ENCODE results near the gene RERE.

Gene RERE

DNA sequence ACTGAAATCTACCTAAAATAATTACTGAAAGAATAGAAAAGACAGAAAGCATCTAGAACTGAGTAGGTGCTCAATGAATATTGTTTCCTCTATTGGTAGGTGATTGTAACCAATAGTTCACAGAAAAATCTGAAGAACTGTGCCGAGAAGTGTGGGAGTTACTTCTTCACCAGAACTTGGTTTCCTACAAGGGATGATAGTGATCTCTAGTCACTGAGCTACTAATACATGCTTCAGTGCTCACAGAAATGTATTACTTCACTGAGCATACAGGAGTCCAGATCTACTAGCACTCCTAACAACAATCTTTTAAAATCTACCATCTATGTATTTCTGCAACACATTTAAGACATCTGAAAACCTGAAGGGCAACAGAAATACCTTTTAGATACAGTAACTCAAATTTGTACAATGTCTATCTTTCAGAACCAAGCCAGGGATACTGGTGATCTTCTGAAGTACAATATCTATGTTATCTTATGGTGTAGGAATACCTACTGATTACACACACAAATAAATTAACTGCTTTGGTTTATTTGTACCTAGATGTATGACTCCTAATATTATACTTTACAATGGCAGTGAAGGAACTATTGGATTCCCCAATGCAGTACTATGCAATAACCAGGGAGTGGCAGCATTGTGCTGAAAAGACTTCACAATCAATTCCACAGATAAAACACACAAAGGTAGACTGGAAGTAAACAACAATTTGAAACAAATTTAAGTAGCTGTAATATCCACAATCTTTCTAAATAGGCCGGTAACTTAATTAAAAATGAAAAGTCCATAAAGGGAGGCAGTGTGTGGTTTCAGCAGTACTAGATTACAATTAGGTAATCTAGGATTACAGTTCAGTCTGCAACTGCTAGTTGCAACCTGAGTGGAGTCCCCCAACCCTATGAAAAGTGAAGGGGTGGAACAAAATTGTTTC is 256.6 kb downstream of the RERE start:
- Histone ChIP-seq H3K4me3 (ENCODE audit: low read length in 2 of 2) (no peak overlapping the region), H4K91ac (ENCODE audit: low read depth, low read length, poor library complexity) (no peak overlapping the region), H3K79me1 (ENCODE audit: low read depth, low read length) (no peaks in the 10 kb centered on the region), H3K14ac (ENCODE audit: low read length) (no peak overlapping the region), H4K8ac (ENCODE audit: low read depth, low read length) (no peak overlapping the region), H3K9me3 (replicated peaks in 1 of 2; ENCODE audit: control insufficient read depth in 2 of 2, insufficient read depth in 1 of 2, low read depth in 1 of 2, low read length in 2 of 2) (no peaks in the 10 kb centered on the region), H3K23ac (ENCODE audit: low read depth, low read length, poor library complexity) (no peak overlapping the region), H3K4ac (ENCODE audit: low read length) (no peak overlapping the region), H2BK120ac (ENCODE audit: low read depth, low read length) (no peak overlapping the region), H3K27ac (replicated peaks; ENCODE audit: low read length) (no peak overlapping the region), H3K4me1 (ENCODE audit: control insufficient read depth in 2 of 2, insufficient read depth in 1 of 2, low read depth in 1 of 2, low read length in 2 of 2) (peaks cover 0 to 2% of the 10 kb centered on the region in 2 donors), H3K4me2 (ENCODE audit: insufficient read depth, low read length, poor library complexity, severe bottlenecking) (no peak overlapping the region), H2AFZ (ENCODE audit: low read length) (no peak overlapping the region), H2BK5ac (ENCODE audit: low read length) (no peak overlapping the region), H2BK12ac (ENCODE audit: low read length) (no peak overlapping the region), H3K9ac (ENCODE audit: low read depth, low read length, poor library complexity) (no peak overlapping the region), H2BK15ac (ENCODE audit: low read length) (no peak overlapping the region), H3K18ac (ENCODE audit: low read length) (no peak overlapping the region), H2AK5ac (ENCODE audit: low read depth, low read length) (no peak overlapping the region), H3K27me3 (ENCODE audit: control insufficient read depth in 3 of 3, insufficient read depth in 3 of 3, low read depth in 1 of 3, low read length in 3 of 3) (no peaks in the 10 kb centered on the region), H3K36me3 (replicated peaks in 1 of 2; ENCODE audit: control insufficient read depth in 2 of 2, insufficient read depth in 2 of 2, low read length in 2 of 2) (peaks cover 5 to 18% of the 10 kb centered on the region in 2 donors)
- no CpG with 5 or more reads among the region's 2 CpGs for WGBS, 2 donors (ENCODE audit: extremely low coverage in 2 of 2, insufficient read length in 2 of 2, insufficient replicate concordance in 1 of 2)
- peak; percentile 38 for DNase-seq (ENCODE audit: low spot score)

DNA sequence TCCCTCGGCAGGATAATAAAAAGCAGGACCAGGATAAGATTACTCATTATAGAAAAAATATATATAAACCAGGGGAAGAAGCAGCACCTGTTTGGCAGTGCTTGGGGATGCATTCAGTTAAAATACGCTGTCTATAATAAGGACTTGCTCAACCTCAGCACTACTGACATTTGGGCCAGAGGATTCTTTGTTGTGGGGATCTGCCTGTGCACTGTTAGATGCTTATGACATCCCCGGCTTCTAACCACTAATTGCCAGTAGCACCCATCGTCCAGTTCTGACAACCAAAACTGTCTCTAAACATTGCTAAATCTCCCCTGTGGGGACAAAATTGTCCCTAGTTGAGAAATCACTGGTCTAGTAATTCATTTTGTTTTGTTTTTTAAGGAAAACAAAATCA is 257.4 kb downstream of the RERE start:
- H3K9ac ChIP-seq (ENCODE audit: low read depth, low read length, poor library complexity), result no peak overlapping the region
- no peak overlapping the region for H2BK120ac ChIP-seq (ENCODE audit: low read depth, low read length)
- no peak overlapping the region for H2AFZ ChIP-seq (ENCODE audit: low read length)
- no peak overlapping the region for H2BK15ac ChIP-seq (ENCODE audit: low read length)
- no CpG with 5 or more reads among the region's 4 CpGs for WGBS, 2 donors (ENCODE audit: extremely low coverage in 2 of 2, insufficient read length in 2 of 2, insufficient replicate concordance in 1 of 2)
- H3K4me3 ChIP-seq (ENCODE audit: low read length in 2 of 2), result no peak overlapping the region
- H3K23ac ChIP-seq (ENCODE audit: low read depth, low read length, poor library complexity), result no peak overlapping the region
- H3K14ac ChIP-seq (ENCODE audit: low read length), result no peak overlapping the region
- H3K4me2 ChIP-seq (ENCODE audit: insufficient read depth, low read length, poor library complexity, severe bottlenecking), result no peak overlapping the region
- no peaks in the 10 kb centered on the region for H3K9me3 ChIP-seq (replicated peaks in 1 of 2; ENCODE audit: control insufficient read depth in 2 of 2, insufficient read depth in 1 of 2, low read depth in 1 of 2, low read length in 2 of 2)
- H4K8ac ChIP-seq (ENCODE audit: low read depth, low read length), result no peak overlapping the region
- H4K91ac ChIP-seq (ENCODE audit: low read depth, low read length, poor library complexity), result no peak overlapping the region
- no peak overlapping the region for H2BK5ac ChIP-seq (ENCODE audit: low read length)
- H2AK5ac ChIP-seq (ENCODE audit: low read depth, low read length), result no peak overlapping the region
- H2BK12ac ChIP-seq (ENCODE audit: low read length), result no peak overlapping the region
- no peak overlapping the region for H3K27ac ChIP-seq (replicated peaks; ENCODE audit: low read length)
- H3K79me1 ChIP-seq (ENCODE audit: low read depth, low read length), result no peaks in the 10 kb centered on the region
- peaks cover 5 to 27% of the 10 kb centered on the region in 2 donors for H3K36me3 ChIP-seq (replicated peaks in 1 of 2; ENCODE audit: control insufficient read depth in 2 of 2, insufficient read depth in 2 of 2, low read length in 2 of 2)
- peaks cover 0 to 2% of the 10 kb centered on the region in 2 donors for H3K4me1 ChIP-seq (ENCODE audit: control insufficient read depth in 2 of 2, insufficient read depth in 1 of 2, low read depth in 1 of 2, low read length in 2 of 2)
- H3K4ac ChIP-seq (ENCODE audit: low read length), result no peak overlapping the region
- DNase-seq (ENCODE audit: low spot score), result no peak
- H3K18ac ChIP-seq (ENCODE audit: low read length), result no peak overlapping the region
- H3K27me3 ChIP-seq (ENCODE audit: control insufficient read depth in 3 of 3, insufficient read depth in 3 of 3, low read depth in 1 of 3, low read length in 3 of 3), result no peaks in the 10 kb centered on the region

DNA sequence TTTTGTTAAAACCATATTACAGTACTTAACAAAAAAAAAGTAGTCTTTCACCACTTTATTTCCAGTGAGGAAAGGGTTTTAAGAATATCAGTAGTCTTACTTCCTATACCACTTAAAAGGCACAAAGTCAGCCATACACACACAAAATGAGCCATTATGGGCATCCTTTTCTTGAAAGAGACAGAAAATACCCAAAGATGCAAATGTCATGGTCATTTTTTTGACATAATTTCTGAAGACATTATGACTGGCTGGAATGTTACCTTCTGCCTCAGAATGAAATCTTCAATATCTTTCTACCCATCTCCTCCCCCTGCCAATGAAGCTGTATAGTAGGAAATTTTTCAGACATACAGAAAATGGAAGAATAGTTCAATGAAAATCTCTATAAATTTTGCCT is 261.9 kb downstream of the RERE start:
- Histone ChIP-seq H2BK12ac (ENCODE audit: low read length) (no peak overlapping the region), H3K27me3 (ENCODE audit: control insufficient read depth in 3 of 3, insufficient read depth in 3 of 3, low read depth in 1 of 3, low read length in 3 of 3) (no peaks in the 10 kb centered on the region), H3K4me1 (ENCODE audit: control insufficient read depth in 2 of 2, insufficient read depth in 1 of 2, low read depth in 1 of 2, low read length in 2 of 2) (peaks cover 11 to 19% of the 10 kb centered on the region in 2 donors), H3K4me3 (ENCODE audit: low read length in 2 of 2) (no peak overlapping the region), H2AFZ (ENCODE audit: low read length) (no peak overlapping the region), H3K9me3 (replicated peaks in 1 of 2; ENCODE audit: control insufficient read depth in 2 of 2, insufficient read depth in 1 of 2, low read depth in 1 of 2, low read length in 2 of 2) (peaks cover 0 to 3% of the 10 kb centered on the region in 2 donors), H2BK15ac (ENCODE audit: low read length) (no peak overlapping the region), H2BK120ac (ENCODE audit: low read depth, low read length) (no peak overlapping the region), H3K23ac (ENCODE audit: low read depth, low read length, poor library complexity) (no peak overlapping the region), H3K27ac (replicated peaks; ENCODE audit: low read length) (no peak overlapping the region), H3K79me1 (ENCODE audit: low read depth, low read length) (peaks cover 8% of the 10 kb centered on the region), H2BK5ac (ENCODE audit: low read length) (no peak overlapping the region), H3K4me2 (ENCODE audit: insufficient read depth, low read length, poor library complexity, severe bottlenecking) (no peak overlapping the region), H2AK5ac (ENCODE audit: low read depth, low read length) (no peak overlapping the region), H3K14ac (ENCODE audit: low read length) (no peak overlapping the region), H4K8ac (ENCODE audit: low read depth, low read length) (no peak overlapping the region), H3K36me3 (replicated peaks in 1 of 2; ENCODE audit: control insufficient read depth in 2 of 2, insufficient read depth in 2 of 2, low read length in 2 of 2) (peaks cover 8 to 44% of the 10 kb centered on the region in 2 donors), H3K18ac (ENCODE audit: low read length) (no peak overlapping the region), H3K9ac (ENCODE audit: low read depth, low read length, poor library complexity) (no peak overlapping the region), H4K91ac (ENCODE audit: low read depth, low read length, poor library complexity) (no peak overlapping the region), H3K4ac (ENCODE audit: low read length) (no peak overlapping the region)
- DNase-seq (ENCODE audit: low spot score), result no peak

DNA sequence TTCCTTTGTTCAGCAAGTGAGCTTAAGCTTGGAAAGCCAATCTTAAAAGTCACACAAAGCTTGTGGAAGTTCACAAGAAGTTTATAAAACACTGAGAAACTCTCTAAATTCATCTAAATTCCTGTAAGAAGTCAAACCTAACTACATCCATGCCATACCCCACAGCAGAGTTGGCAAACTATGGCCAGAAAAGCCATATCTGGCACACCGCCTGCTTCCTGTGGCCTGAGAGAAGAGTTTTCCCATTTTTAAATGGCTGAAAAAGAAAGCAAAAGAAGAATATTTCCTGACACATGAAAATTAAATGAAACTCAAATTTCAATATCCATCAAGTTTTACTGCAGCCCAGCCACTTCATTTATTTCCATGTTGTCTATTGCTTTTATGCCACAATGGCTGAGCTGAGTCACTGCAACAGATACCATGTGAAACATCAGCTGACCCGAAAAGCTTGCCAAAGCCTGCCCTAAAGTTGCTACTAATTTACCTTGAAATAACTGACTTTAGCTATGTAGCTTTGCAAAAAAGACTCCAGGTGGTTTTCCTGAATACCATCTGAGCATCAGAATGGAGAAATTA is 262.4 kb downstream of the RERE start:
- H2BK120ac ChIP-seq (ENCODE audit: low read depth, low read length), result no peak overlapping the region
- H3K18ac ChIP-seq (ENCODE audit: low read length), result no peak overlapping the region
- H2BK12ac ChIP-seq (ENCODE audit: low read length), result no peak overlapping the region
- no peak overlapping the region for H2AK5ac ChIP-seq (ENCODE audit: low read depth, low read length)
- no peak overlapping the region for H4K91ac ChIP-seq (ENCODE audit: low read depth, low read length, poor library complexity)
- no peak overlapping the region for H3K23ac ChIP-seq (ENCODE audit: low read depth, low read length, poor library complexity)
- no peak overlapping the region for H2BK5ac ChIP-seq (ENCODE audit: low read length)
- H4K8ac ChIP-seq (ENCODE audit: low read depth, low read length), result no peak overlapping the region
- no peak overlapping the region for H2BK15ac ChIP-seq (ENCODE audit: low read length)
- H3K27me3 ChIP-seq (ENCODE audit: control insufficient read depth in 3 of 3, insufficient read depth in 3 of 3, low read depth in 1 of 3, low read length in 3 of 3), result no peaks in the 10 kb centered on the region
- H3K4me1 ChIP-seq (ENCODE audit: control insufficient read depth in 2 of 2, insufficient read depth in 1 of 2, low read depth in 1 of 2, low read length in 2 of 2), result peaks cover 11 to 19% of the 10 kb centered on the region in 2 donors
- no peak overlapping the region for H3K27ac ChIP-seq (replicated peaks; ENCODE audit: low read length)
- peaks cover 8 to 48% of the 10 kb centered on the region in 2 donors for H3K36me3 ChIP-seq (replicated peaks in 1 of 2; ENCODE audit: control insufficient read depth in 2 of 2, insufficient read depth in 2 of 2, low read length in 2 of 2)
- WGBS, 2 donors (ENCODE audit: extremely low coverage in 2 of 2, insufficient read length in 2 of 2, insufficient replicate concordance in 1 of 2), result no CpG with 5 or more reads among the region's 2 CpGs
- H2AFZ ChIP-seq (ENCODE audit: low read length), result no peak overlapping the region
- no peak overlapping the region for H3K4me3 ChIP-seq (ENCODE audit: low read length in 2 of 2)
- H3K4ac ChIP-seq (ENCODE audit: low read length), result no peak overlapping the region
- no peak overlapping the region for H3K14ac ChIP-seq (ENCODE audit: low read length)
- no peak overlapping the region for H3K4me2 ChIP-seq (ENCODE audit: insufficient read depth, low read length, poor library complexity, severe bottlenecking)
- H3K79me1 ChIP-seq (ENCODE audit: low read depth, low read length), result peaks cover 8% of the 10 kb centered on the region
- peaks cover 0 to 3% of the 10 kb centered on the region in 2 donors for H3K9me3 ChIP-seq (replicated peaks in 1 of 2; ENCODE audit: control insufficient read depth in 2 of 2, insufficient read depth in 1 of 2, low read depth in 1 of 2, low read length in 2 of 2)
- DNase-seq (ENCODE audit: low spot score), result no peak
- H3K9ac ChIP-seq (ENCODE audit: low read depth, low read length, poor library complexity), result no peak overlapping the region

Data from neuronal stem cell (in vitro differentiated cells).